RPMI8226 (cell line): Measurements from ENCODE around the gene FAM229A.
A peak's percentile ranks its signal among the peaks of the same experiment; 100 is the strongest.

Source experiments
- DNase-seq: peaks from one replicate; pipeline ENCODE4 v3.0.0-alpha.2; 2015

The FAM229A gene

DNA sequence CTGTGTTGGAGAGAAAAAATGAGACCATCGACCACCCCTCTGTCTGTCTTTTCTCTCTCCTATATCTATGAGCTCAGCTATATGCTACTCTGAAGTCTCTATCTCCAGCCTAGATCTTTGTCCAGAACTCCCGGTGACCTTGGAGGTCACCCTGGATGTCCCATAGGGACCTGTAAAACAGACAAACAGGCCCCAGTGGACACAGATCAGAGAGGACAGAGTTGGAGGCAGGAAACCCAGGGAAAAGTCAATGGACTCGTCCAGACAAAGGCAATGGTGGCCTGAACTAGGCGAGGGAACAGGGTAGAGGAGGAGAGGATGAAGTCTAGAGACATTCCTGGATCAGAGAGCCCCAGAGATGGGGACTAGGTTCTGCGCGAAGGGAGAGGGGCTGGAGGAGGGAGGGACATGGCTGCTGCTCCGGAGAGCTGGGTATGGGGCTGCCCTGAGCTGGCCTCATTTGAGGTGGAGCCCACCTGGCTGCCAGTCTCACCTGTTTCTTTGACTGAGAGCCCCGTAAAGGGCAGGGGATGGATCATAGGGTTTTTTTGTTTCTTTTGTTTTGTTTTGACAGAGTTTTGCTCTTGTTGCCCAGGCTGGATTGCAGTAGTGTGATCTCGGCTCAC is 15.6 kb downstream of the FAM229A start:
- DNase-seq = no peak

DNA sequence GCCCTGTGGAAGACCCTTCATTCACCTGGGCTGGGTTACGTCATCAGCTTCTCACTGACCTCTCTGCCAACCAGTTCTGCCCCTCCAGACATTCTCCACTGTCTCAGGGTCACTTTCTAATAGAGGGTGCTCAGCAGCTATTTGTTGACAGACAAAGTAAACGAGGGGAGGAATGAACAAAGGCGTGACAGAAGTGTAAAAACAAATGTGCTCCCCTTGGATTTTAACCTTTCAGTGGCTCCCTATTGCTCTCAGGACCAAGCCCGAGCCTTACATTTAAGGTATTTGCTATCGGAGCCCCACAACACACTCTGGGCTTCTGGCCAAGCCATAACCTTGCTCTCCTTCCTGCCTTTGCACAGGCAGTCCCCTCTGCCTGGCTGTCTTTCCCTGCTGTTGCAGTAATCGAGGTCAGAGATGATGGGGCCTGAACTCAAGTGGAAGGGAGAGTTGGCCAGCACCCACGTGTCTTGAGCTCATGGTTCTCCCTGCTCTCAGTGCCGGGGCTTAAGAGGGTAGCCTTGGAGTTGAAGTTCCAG is 16.9 kb downstream of the FAM229A start:
- DNase-seq = peak; percentile 81

DNA sequence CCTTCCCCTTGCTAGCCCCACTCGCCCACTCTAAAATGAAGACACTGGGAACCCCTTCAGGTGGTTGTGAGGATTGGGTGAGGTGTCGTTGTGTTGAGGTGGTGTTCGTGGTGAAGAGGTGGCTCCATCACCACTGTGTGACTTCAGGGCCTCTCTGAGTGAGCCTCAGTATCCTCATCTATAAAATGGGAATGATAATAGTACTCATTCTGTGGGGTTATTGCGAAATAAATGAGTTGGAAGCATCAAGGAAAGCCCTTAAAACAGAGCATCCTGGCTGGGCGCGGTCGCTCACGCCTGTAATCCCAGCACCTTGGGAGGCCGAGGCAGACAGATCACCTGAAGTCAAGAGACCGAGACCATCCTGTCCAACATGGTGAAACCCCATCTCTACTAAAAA is 19.6 kb downstream of the FAM229A start:
- no peak for DNase-seq

DNA sequence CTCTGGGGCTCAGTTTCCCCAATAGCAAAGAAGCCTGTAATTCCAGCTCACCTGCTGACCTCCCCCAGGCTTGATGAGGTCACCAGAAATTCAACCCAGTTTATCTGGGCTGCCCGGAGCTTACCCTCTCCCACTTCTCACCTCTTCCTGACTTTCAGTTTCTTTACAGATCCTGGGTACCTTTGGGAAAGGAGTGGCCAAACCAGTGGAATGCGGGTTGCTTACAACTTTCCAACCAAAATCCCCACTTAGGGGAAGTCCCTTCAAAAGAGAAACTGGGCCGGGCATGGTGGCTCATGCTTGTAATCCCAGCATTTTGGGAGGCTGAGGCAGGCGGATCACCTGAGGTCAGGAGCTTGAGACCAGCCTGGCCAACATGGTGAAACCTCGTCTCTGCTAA is 20.3 kb downstream of the FAM229A start:
- DNase-seq = no peak

DNA sequence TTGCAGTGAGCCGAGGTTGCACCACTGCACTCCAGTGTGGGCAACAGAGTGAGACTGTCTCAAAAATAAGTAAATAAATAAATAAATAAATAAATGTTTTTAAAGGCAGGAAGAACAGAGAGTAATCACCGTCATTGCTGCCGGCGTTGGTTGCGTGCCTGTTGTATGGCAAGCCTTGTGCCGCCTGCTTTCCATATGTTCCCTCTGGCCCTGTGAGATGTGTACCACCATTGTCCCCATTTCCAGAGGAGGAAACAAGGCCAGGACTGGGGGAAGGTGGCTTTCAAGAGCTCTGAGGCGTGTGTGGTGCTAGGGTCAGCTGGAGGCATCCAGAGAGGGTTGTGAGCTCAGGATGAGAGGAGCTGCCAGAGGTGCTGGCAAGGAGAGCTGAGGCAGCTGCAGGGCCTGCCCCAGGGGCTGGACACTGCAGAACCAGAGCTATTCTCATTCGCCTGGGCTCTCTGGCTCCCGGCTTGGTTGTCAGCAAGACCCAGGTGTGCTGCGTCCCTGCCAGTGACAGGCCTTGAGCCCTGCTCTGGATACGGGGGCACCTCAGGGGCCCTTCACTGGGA is 21.0 kb downstream of the FAM229A start:
- DNase-seq = no peak

DNA sequence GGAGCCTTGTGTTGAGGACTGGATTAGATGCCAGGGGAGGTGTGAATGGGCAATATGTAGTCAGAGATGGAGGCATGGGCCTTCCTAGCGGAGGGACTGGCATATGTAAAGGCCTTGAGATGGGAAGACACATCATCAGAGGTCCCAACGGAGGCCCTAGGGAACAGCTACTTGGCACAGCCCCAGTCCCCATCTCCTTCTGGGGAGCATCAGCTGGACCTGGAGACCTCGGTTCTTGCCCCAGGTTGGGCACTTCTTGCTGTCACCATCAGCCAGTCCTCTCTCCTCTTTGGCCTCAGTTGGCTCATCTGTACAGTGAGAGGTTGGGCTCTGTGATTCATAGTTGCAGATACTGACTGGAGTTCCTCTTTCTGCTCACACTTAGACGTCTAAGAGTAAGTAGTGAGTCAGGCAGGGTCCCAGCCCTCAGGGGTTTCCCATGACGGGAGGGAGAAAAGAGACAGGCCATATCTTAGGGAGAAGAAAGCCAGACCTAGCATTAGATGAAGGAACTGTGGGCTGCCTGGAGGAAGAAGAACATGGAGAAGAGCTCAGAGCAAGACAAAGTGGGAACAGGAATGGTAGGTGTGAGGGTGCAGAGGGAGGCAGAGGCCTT is 22.8 kb downstream of the FAM229A start:
- no peak for DNase-seq

DNA sequence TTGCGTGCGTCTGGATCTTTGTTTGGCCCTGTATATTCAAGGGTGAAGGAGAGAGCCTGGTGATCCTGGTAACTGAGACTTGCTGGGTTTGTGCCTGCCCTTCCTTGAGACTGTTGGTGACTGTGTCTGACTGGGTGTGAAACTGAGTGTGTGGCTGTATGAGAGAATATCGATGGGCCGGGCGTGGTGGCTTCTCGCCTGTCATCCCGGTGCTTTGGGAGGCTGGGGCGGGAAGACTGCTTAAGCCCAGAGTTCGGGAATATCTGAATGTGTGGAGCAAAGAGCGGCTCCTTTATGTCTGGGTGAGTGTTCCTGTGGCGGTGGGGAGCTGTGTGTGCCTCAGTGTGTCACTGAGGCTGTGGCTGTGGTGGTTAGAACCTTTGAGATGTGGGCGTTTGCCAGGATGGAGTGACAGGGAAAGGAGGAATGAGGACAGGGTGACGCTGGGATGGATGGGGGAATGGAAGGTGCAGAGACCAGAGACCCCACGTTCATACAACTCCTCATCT is 23.6 kb downstream of the FAM229A start:
- DNase-seq = no peak

DNA sequence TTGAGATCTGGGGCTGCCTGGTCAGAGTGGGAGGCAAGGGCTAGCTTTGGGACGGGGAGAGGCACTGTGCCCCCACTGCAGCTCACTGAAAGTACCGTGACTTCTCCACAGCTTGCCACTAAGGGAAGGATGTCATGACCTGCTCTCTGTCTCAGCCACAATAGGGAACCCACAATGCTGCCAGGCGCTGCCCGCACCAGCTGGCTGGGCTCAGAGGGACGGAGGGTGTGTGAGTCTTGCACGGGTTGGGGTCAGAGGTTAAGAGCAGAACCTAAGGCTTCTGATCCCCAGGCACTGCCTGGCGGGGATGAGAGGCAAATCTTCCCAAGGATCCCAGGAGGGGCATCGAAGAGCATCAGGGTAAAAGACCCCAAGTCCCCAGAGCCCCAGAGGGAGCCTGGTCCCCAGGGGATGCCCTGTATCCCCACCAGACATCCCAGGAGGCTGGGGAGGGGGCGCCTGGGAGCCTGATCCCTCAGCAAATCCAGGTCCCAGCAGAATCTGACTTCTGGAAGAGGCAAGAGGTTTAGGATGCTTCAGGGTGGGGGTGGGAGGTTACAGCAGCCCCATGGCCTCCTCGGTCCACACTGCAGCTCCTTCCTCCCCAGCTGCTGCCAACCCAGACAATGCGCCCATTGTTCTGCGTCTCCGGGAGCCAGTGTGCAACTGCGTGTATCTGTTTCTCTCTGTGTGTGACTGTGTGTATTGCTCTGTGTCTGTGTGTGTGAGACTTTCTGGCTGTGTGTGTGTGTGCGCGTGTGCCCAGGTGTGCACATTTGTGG is 24.2 kb downstream of the FAM229A start:
- peak; percentile 72 for DNase-seq

DNA sequence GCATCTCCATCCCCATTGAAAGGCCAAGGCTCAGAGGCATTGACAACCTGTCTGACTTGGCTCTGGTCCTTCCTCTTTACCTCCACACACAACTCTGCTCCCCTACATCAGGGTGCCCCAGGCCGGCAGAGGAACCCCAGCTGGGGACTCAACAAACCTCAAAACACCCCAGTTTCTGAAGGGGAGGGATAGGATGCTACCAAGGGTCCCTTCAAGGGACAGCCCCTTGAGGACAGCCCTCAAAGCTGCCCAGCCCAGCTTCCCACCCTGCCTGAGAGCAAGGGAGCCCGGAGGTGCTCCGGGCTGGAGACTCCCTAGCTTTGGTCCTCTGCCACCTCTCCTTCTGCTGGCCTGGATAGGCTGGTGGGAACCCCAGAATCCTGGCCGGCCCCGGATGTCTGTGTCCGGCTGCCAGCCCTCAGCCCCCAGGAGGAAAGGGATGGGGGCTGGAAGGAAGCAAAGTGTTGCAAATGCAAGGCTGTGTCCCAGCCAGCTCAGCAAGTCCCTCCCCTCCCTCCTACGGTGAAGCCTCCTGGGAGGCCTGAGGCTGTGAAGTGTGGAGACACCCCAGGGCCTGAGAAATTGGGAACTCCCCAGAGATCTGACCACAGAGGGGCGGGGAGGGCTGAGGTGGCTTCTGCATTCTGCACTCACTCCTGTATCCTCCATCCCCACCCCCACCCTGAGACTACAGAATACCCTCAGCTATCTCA is 25.2 kb downstream of the FAM229A start:
- DNase-seq = peak; percentile 85

DNA sequence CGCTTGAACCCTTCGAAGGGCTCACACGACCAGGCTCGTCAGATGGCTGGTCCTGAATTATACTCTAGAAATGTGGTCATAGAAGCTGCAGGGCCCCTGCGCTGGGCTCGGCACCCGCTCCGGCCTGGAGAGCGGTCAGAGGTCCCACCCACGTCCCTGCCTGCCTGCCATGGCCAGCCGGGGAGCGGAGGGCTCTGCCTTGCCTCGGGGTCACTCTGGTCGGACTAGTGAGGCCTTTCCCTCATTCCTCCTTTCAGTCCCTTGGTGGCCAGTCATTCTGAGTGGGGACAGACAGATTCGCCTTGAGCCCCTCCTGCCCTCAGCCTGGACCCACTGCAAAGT is 25.7 kb downstream of the FAM229A start:
- DNase-seq = no peak

DNA sequence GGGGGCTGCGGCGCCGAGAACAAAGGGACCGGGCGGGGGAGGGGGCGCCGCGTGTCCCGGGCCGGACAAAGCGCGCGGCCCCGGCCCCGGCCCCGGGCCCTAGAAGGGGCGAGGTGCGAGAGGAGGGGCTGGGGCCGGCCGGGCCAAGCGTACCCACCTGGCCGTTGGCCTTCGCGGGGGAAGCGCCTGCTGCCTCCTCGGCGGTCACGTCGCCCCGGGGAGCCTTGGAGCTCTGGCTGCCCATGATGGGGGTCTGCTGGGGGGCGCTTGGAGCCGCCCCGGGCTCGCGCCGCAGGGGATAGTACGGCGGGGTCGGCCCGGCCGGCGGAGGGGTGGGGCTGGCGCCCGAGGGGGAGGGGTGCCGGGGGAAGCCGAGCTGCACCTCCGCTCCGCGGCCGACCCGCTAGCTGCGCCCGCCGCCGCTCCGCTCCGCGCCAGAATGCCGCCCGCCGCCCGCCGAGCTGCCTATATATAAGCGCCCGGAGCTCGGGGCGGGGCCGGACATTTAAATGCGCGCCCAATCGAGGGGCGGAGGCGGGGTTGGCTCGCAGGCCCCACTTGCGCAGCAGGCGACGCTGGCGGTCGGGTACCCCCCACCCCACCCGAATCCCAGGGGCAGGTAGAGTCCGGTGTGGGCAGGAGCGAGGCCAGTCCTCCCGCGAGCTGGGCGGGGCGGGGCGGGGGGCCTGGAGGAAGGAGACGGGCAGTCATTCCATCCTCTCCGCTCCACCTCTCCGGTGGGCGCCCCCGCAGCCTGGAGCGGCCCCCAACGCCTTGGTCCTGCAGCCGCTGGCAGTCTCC is 26.3 kb downstream of the FAM229A start, which contains the start of gene MARCKSL1:
Gene MARCKSL1, minus strand, starts transcription at position 444 of the 801 bp plus-strand sequence. Its CDS starts 200 bp downstream, at position 244.
- peak; percentile 82 for DNase-seq

DNA sequence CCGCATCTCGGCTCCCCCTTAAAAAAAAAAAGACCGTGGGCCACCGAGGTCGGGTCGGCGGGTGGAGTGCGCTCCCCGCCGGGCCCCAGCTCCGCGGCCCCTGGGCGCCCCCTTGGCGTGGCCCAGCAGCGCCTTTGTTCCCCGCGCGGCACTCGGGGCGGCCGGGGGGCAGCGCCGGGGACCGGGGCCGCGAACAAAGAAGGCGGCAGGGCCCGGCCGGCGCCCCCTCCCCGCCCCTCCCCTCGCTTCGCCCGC is 26.8 kb downstream of the FAM229A start:
- no peak for DNase-seq

DNA sequence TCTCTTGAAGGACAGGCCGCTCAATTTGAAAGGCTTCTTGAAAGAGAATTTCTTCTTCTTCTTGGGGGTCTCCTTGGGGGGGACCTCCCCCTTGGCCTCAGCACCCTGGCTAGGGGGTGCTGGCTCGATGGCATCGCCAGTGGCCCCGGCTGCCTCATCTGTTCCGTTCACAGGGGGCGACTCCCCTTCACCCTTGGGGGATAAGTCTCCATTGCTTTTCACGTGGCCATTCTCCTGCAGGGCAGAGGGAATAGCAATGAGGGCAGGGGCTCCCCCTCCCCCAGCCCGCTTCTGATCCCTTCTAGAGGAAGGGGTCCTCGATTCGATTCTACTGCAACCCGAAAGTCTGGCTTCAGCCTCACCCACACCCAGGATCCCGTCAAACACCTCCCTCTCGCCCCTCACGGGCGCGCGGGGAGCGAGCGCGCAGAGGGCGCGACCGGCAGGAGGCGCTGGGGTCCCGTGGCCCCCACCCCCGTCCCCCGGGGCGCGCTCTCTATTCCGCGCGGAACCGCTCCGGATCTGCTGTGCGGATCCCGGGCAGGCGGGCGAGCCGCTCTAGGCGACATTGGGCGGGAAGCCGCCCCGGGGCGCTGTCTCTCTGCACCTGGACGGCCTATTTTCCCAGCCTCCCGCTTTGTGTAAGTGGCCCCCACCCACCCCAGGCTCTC is 27.3 kb downstream of the FAM229A start:
- peak; percentile 65 for DNase-seq

DNA sequence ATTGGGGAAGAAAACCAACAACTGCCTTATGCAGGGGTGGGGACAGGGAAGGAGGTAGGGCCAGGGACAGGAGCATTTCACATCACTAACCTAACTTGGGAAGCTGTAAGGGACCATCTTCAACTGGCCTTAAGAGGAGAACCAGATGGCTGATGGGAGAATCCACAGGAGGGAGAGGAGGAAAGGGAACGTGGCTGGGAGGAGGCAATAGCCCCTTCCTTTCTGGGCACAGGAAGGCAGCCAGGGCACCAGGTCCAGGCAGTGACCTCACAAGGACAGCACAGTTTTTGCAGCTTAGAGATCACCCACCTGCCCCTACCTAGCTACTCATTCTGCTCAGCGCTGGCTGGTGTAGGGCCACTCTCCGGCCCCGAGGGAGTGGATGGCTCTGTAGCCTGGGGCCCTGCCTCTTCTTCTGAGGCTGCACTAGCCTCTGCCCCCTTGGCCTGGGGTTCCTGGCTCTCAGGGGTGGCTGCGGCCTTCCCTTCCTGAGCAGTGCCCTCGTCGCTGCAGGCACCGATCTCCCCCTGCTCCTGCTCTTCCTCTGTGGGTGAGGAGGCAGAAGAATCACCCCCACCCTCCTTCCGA is 27.9 kb downstream of the FAM229A start:
- DNase-seq = no peak

DNA sequence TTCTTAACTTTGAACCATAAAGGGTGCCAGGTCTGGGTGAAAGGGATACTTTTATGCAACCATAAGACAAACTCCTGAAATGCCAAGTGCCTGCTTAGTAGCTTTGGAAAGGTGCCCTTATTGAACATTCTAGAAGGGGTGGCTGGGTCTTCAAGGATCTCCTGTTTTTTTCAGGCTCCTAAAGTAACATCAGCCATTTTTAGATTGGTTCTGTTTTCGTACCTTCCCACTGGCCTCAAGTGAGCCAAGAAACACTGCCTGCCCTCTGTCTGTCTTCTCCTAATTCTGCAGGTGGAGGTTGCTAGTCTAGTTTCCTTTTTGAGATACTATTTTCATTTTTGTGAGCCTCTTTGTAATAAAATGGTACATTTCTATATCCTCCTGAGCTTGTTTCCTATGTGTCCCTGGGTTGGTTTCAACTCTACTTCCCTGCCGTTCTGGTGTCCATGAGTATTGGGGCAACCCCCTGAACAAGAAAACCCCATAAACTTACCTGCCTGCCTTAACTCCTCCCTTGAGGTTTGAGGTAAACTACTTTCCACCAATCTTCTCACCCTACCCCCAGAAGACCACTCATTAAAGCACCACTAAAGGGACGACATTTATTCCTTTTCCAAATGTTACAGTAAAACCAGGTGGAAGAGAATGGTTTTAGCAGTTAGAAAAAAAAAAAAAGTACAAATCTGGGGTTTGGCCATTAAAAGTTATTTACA is 28.9 kb downstream of the FAM229A start:
- DNase-seq = no peak

DNA sequence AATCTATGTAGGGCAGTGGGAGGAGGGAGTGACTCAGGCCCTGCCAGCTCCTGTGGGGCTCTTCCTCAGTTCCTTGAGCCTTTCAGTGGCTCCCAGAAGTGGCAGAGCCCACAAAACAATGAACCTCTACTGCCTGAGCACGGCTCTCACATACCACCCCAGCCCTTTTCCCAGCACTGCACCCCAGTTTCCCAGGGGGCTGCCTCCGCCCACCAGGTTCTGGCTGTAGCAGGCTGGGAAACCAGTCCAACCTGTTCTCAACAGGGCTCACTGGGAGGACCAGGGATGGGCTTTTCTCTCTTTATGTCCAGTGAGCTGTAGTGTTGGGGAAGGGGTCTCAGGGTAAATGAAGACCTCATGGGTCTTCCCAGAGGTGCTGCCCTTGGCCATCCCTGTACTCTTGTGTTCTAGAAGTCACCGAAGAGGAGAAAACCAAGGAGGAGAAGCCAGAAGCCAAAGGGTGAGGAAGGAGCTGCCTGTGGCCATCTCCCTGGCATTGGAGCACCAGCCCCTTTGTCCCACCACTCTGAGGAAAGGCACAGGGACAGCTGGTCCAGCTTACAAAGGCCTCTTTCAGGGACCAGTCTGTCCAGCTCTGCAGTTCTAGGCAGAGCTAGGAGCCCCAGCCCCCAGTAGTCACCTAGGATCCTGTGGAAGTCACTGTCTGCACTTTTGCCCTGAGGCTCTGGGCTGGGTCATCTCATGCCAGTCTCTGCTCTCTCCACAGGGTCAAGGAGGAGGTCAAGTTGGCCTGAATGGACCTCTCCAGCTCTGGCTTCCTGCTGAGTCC is 29.8 kb downstream of the FAM229A start:
- no peak for DNase-seq

DNA sequence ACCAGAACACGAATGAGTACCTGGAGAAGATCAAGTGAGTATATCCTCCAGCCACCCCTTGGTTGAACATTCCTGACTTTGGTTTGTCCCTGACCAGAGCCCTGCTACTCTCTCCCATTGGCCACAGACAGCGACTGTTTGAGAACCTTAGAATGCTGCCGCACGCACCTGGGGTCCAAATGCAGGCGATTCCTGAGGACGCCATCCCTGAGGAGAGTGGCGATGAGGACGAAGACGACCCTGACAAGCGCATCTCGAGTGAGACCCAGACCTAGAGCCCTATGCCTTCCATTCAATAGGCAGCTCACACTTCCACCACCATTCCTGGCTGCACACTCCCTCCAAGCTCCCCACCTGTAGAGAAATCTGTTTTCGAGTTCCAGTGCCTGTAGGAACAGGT is 30.7 kb downstream of the FAM229A start:
- DNase-seq = no peak

DNA sequence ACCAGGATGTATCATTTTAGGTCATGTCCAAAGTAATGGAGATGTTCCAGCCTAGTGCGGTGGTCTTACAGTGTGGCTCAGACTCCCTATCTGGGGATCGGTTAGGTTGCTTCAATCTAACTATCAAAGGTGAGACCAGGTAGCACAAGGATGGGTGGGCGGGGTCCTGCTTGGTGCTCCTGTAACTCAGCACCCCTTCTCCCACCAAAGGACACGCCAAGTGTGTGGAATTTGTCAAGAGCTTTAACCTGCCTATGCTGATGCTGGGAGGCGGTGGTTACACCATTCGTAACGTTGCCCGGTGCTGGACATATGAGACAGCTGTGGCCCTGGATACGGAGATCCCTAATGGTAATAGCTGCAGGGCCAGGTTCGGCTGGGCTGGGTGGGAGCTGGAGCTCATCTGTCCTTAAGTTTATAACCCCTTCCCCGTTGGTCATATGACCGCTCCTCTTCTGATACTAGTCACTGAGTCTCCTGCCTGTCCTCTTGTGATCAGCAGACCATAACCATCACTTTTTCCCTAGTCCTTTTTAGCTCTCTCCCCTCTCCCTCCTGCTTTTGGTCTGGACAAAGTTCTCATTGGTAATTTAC is 31.6 kb downstream of the FAM229A start:
- DNase-seq = no peak

DNA sequence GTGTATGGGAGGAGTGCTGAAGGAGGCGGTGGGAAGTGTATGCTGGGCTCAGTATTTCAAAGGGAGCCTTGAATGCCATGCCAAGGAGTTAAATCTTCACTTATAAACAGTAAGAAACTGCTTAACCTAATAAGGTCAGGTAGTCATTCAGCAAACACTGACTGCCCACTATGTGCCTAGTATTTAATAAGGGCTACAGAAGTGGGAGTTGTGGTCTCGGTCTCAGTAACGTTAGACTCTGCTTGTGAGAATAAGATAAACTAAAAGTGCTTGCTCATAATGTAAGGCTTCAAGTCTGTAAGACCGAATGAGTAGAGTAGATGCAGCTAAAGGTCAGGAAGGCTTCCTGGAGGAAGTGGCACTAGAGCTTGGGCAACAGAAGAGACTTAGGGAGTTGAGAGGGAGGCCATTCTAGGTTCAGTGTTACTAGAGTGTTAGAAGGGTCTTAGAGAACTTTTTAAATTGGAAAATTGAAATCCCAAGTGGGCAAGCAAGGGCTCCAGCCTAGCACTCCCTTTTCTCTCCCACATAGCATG is 32.3 kb downstream of the FAM229A start:
- no peak for DNase-seq
